22Rv1 (cell line): ENCODE measurements around the gene STYXL1.

Experiments
- H3K27ac ChIP-seq: fragments of 450-650 bp; 2 replicates; pipeline ENCODE4 v1.5.1; 2017
- CTCF ChIP-seq: fragments of 450-650 bp; IDR thresholded peaks from 2 replicates; pipeline ENCODE4 v1.5.1; 2017; ENCODE audit warnings: mild to moderate bottlenecking
- ZFX ChIP-seq: fragments of 450-650 bp; IDR thresholded peaks from 2 replicates; pipeline ENCODE4 v1.6.1; 2017; ENCODE audit warnings: antibody characterized with exemption, borderline replicate concordance

STYXL1 gene

GRCh38 chr7:76003351-76003750 lies 44.4 kb downstream of the STYXL1 start:
- no peak overlapping the region for H3K27ac ChIP-seq
- no peak for TF ChIP-seq ZFX
- no peak for TF ChIP-seq CTCF

GRCh38 chr7:76002822-76003221 lies 45.0 kb downstream of the STYXL1 start:
- H3K27ac ChIP-seq = no peak overlapping the region
- TF ChIP-seq CTCF (no peak), ZFX (no peak)

GRCh38 chr7:76002139-76002538 lies 45.7 kb downstream of the STYXL1 start:
- H3K27ac ChIP-seq = no peak overlapping the region
- no peak for TF ChIP-seq ZFX
- TF ChIP-seq CTCF = no peak

GRCh38 chr7:76000566-76000965 lies 47.2 kb downstream of the STYXL1 start:
- H3K27ac ChIP-seq = no peak overlapping the region
- no peak for TF ChIP-seq CTCF
- no peak for TF ChIP-seq ZFX

GRCh38 chr7:75998038-75998437 lies 49.8 kb downstream of the STYXL1 start:
- TF ChIP-seq CTCF = no peak
- no peak for TF ChIP-seq ZFX
- H3K27ac ChIP-seq = no peak overlapping the region

GRCh38 chr7:75996476-75996875 lies 51.3 kb downstream of the STYXL1 start:
- H3K27ac ChIP-seq = no peak overlapping the region
- TF ChIP-seq CTCF (no peak), ZFX (no peak)

GRCh38 chr7:75995996-75996395 lies 51.8 kb downstream of the STYXL1 start:
- no peak for TF ChIP-seq ZFX
- TF ChIP-seq CTCF = no peak
- no peak overlapping the region for H3K27ac ChIP-seq
